GM19467 (cell line): ENCODE measurements around the gene CLDN3.
"Not testable (repeated sequence)": the region's sequence is repeated elsewhere in the genome, so short reads cannot be mapped to it uniquely, and the experiment has no call there.

ENCODE experiments used
- ATAC-seq: cut with Tn5 transposase; IDR thresholded peaks from one replicate; pipeline ENCODE4 v1.9.1; 2021; ENCODE audit warnings: mild to moderate bottlenecking, moderate library complexity; ENCODE audit not compliant: unreplicated experiment

The CLDN3 gene

GRCh38 chr7:73770002-73770859 is at the start of gene CLDN3:
Gene CLDN3 (minus strand): TSS chr7:73770270. CDS start chr7:73770049, 221 bp downstream.
- ATAC-seq: no peak

GRCh38 chr7:73817121-73817520 is 47.1 kb upstream of the CLDN3 start:
- ATAC-seq: no peak

GRCh38 chr7:73815436-73815835 is 45.4 kb upstream of the CLDN3 start:
- ATAC-seq: no peak

DNA sequence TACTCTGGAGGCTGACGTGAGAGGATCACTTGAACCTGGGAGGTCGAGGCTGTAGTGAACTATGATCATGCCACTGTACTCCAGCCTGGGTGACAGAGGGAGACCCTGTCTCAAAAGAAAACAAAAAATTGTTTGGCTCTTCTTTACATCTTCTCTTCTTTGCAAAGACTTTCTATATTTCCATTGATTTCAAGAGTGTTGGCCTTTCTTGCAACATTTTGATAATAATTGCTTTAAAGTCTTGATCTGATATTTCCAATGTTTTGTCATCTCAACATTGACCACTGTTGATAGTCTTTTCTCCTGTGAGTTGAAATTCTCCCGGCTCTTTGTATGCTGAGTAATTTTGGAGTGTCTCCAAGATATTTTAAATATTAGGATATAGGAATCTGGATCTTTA is 42.9 kb upstream of the CLDN3 start:
- no peak for ATAC-seq

DNA sequence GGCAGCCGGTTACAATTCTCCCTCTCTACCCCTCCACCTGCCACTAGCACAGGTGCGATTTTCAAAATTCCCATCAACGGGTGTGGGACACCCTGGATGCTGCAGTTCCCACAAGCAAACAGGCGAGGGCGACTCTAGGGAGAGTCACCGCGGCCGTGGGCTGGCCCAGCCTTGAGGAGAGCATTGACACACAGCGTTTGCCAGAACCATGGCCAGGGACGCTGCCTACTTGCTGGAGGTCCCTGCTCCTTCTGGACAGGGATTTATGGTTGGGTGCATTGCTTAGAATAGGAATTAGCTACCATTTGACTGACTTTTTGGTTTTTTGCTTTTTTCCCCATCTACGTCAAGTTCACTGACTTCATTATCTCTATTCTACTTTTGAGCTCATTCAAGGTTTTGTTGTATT is 41.7 kb upstream of the CLDN3 start:
- ATAC-seq: no peak

GRCh38 chr7:73810998-73811360 is 40.9 kb upstream of the CLDN3 start:
- ATAC-seq: no peak

- no peak for ATAC-seq
Observed at GRCh38 chr7:73809467-73809951, 39.4 kb upstream of the CLDN3 start.

DNA sequence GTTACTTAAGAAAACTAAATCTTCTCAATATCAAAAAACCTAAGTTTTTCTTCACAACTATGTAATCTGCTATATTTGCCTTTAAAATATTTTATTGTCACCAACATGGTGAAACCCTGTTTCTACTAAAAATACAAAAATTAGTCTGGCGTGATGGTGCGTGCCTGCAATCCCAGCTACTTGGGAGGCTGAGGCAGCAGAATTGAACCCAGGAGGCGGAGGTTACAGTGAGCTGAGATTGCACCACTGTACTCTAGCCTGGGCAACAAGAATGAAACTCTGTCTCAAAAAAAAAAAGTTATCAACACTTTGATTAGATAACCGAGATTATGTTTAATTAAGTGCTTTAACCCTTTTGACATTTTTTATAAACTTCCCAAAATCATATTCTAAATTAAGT is 32.4 kb upstream of the CLDN3 start:
- no peak for ATAC-seq

DNA sequence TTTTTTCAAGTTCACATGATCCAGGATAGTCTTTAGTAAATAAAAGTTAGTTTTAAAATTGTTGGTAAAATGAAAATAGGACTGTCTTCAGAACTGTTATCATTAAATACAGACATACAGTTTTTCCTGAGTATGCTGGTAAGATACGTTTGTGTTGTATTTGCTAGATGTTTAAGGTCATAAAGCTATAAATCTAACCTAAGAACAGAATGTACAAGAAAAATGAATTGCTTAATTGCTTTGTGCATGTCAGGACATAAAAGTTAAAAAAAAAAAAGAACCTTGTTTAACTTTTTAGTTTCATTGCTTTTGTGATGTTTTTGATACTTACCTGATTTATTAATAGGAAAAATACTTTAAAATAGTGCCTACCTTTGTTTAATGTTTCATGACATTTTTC is 31.5 kb upstream of the CLDN3 start:
- ATAC-seq: no peak

GRCh38 chr7:73799282-73800141 is 29.4 kb upstream of the CLDN3 start:
- ATAC-seq: no peak

DNA sequence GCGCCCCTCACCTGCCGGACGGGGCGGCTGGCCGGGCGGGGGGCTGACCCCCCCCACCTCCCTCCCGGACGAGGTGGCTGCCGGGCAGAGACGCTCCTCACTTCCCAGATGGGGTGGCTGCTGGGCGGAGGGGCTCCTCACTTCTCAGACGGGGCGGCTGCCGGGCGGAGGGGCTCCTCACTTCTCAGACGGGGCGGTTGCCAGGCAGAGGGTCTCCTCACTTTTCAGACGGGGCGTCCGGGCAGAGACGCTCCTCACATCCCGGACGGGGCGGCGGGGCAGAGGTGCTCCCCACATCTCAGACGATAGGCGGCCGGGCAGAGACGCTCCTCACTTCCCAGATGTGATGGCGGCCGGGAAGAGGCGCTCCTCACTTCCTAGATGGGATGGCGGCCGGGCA is 27.1 kb upstream of the CLDN3 start:
- ATAC-seq: not testable (repeated sequence)

GRCh38 chr7:73796656-73797055 is 26.6 kb upstream of the CLDN3 start:
- ATAC-seq: not testable (repeated sequence)

DNA sequence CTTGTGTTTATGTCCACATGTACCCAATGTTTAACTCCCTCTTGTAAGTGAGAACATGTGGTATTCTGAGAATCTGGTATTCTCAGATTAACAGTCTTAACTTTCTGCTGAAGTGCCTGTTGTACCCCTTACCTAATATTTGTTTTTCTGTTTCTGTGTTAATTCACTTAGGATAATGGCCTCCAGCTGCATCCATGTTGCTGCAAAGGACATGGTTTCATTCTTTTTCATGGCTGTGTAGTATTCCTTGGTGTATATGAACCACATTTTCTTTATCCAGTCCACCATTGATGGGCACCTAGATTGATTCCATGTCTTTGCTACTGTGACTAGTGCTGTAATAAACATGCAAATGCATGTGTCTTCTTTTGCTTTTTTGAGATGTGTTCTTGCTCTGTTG is 25.1 kb upstream of the CLDN3 start:
- not testable (repeated sequence) for ATAC-seq

GRCh38 chr7:73791170-73791690 is 21.2 kb upstream of the CLDN3 start:
- not testable (repeated sequence) for ATAC-seq

DNA sequence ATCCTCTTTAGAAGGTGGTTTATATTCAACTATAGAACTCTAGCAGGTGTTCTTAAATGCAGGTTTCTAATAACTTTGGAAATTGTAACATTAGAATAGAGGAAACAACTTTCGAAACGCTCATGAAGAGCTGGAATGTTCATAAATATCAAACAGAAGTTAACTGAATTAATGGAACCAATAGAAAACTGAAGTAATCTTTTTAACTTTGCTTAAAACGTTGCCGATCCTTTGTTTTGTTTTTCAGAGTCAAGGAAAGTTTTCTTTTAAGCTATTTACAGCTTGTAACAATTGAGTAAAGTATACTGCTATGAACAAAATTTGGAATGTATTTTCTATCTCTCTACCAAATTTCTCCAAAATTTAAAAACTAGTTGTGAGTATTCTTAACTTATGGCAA is 19.0 kb upstream of the CLDN3 start:
- no peak for ATAC-seq

GRCh38 chr7:73787786-73788048 is 17.6 kb upstream of the CLDN3 start:
- not testable (repeated sequence) for ATAC-seq

GRCh38 chr7:73786588-73786987 is 16.5 kb upstream of the CLDN3 start:
- no peak for ATAC-seq

GRCh38 chr7:73779517-73779916 is 9.4 kb upstream of the CLDN3 start:
- ATAC-seq: no peak

- no peak for ATAC-seq
Observed at GRCh38 chr7:73778801-73779389, 8.8 kb upstream of the CLDN3 start.

- no peak for ATAC-seq
Observed at GRCh38 chr7:73774923-73775322, 4.9 kb upstream of the CLDN3 start.

- ATAC-seq: no peak
Observed at GRCh38 chr7:73773700-73774517, 3.8 kb upstream of the CLDN3 start.
